ENCODE results near the gene MON1A.

DNA sequence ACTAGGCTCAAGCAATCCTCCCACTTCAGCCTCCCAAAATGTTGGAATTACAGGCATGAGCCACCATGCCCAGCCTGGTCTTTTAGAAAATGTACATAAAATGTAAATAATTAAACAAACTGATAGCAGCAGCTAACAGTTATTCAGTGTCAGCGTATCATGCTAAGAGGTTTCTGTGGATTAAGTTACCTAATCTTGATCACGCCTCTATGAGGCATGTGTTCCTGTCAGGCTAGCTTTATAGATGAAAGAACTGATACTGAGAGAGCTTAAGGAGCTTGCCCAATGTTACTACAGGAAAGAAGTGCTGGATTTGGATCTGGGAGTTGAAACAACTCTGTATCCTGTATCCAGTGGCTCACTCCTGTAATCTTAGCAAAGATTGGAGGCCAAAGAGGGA lies 14.7 kb downstream of the MON1A start:
- TF ChIP-seq, protein P1, sequence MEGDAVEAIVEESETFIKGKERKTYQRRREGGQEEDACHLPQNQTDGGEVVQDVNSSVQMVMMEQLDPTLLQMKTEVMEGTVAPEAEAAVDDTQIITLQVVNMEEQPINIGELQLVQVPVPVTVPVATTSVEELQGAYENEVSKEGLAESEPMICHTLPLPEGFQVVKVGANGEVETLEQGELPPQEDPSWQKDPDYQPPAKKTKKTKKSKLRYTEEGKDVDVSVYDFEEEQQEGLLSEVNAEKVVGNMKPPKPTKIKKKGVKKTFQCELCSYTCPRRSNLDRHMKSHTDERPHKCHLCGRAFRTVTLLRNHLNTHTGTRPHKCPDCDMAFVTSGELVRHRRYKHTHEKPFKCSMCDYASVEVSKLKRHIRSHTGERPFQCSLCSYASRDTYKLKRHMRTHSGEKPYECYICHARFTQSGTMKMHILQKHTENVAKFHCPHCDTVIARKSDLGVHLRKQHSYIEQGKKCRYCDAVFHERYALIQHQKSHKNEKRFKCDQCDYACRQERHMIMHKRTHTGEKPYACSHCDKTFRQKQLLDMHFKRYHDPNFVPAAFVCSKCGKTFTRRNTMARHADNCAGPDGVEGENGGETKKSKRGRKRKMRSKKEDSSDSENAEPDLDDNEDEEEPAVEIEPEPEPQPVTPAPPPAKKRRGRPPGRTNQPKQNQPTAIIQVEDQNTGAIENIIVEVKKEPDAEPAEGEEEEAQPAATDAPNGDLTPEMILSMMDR (IDR thresholded peaks at IDR 0.05), result no peak
- TF ChIP-seq POLR2AphosphoS5 (IDR thresholded peaks at IDR 0.05) (no peak), EP300 (IDR thresholded peaks at IDR 0.05) (no peak), POLR2A (IDR thresholded peaks at IDR 0.05; ENCODE audit: low read depth) (no peak)
